Esophagus muscularis mucosa (tissue), 4 donors: ENCODE measurements around the gene GOLGA6L1. TPM values are rescaled to one million over a fixed set of nuclear protein-coding genes. Genes with fewer than 3 reads are reported as not detected.

ENCODE experiments used
- DNase-seq: peaks from one replicate; pipeline ENCODE4 v3.0.0-alpha.2; 2017; ENCODE audit errors: extremely low spot score
- H3K27ac ChIP-seq, 4 donors: fragments of 200-600 bp; sonication (generic); replicated peaks in 1 of 4; 1 replicate in 3 of 4; 2 replicates in 1 of 4; pipeline ENCODE4 v1.5.1; 2016 to 2019; ENCODE audit warnings: mild to moderate bottlenecking in 1 of 4
- H3K27me3 ChIP-seq, 4 donors: fragments of 200-600 bp; sonication (generic); one replicate each; pipeline versions ENCODE4 v1.5.1 to v1.6.0; 2016 to 2019
- H3K36me3 ChIP-seq, 4 donors: fragments of 200-600 bp; sonication (generic); one replicate each; pipeline ENCODE4 v1.5.1; 2016 to 2019
- H3K4me1 ChIP-seq, 4 donors: fragments of 200-600 bp; sonication (generic); one replicate each; pipeline ENCODE4 v1.5.1; 2016 to 2019
- H3K4me3 ChIP-seq, 4 donors: fragments of 200-600 bp; sonication (generic); 1 replicate in 2 of 4; 2 replicates in 2 of 4; pipeline ENCODE4 v1.5.1; 2016 to 2019; ENCODE audit warnings: mild to moderate bottlenecking in 4 of 4, moderate library complexity in 1 of 4
- H3K9me3 ChIP-seq, 4 donors: fragments of 200-600 bp; sonication (generic); 1 replicate in 3 of 4; 2 replicates in 1 of 4; pipeline ENCODE4 v1.5.1; 2016 to 2019
- EP300 ChIP-seq: sonication (generic); formaldehyde crosslinking; IDR thresholded peaks from one replicate; pipeline ENCODE4 v1.6.1; 2017; ENCODE audit warnings: antibody characterized with exemption
- POLR2AphosphoS5 ChIP-seq, 2 donors: sonication (generic); formaldehyde crosslinking; IDR thresholded peaks; one replicate each; pipeline ENCODE4 v1.6.1; 2017; ENCODE audit warnings: antibody characterized with exemption in 2 of 2
- WGBS: methylation state at CpG from one replicate; pipeline ENCODE4 v1.1.5; 2018; 5-methylcytosine and 5-hydroxymethylcytosine counted together
- intact Hi-C: fragments of 100-400 bp; cut with DNase I; formaldehyde crosslinking; loops from one replicate; pipeline ENCODE4 v1.15.1; 2023
- small RNA-seq, 3 donors: library from RNA; depleted of rRNA; stranded (forward); fragments of <200 nt; gene quantifications; one replicate each; pipeline ENCODE3, GENCODE V24; 2016
- total RNA-seq, 4 donors: library from RNA; depleted of rRNA; stranded (reverse); fragments of >200 nt; gene quantifications; one replicate each; pipeline versions ENCODE4 v1.1.0 to v1.2.1, GENCODE V29; 2016

GOLGA6L1 gene
- total RNA-seq, 4 donors from 2014 or later, result not detected

GRCh38 chr15:23079766-23080165, 56.9 kb downstream of the GOLGA6L1 start:
- Histone ChIP-seq H3K9me3 (no peaks in the 10 kb centered on the region), H3K36me3 (no peaks in the 10 kb centered on the region), H3K27me3 (peaks cover 0 to 11% (median 4%) of the 10 kb centered on the region in 4 donors), H3K27ac (no peak overlapping the region), H3K4me1 (no peaks in the 10 kb centered on the region), H3K4me3 (no peak overlapping the region)
- WGBS, result 85% methylated on average over 7 of the region's 7 CpGs
- no peak for DNase-seq
- TF ChIP-seq POLR2AphosphoS5 (IDR thresholded peaks at IDR 0.05) (no peak), EP300 (no peak)
- intact Hi-C loops, result no loop called here

Small RNA genes within 50 kb of the gene (small RNA-seq; reads per million reads assigned to genes)
- gene RN7SL106P, result 0 reads per million in 3 donors

Other genes starting within 250 kb of the GOLGA6L1 start
- gene CYFIP1, start 156.5 kb downstream of the GOLGA6L1 start, total RNA-seq, result 100 to 1,000 TPM in 2 of 4 donors, 10 to 100 TPM in 2; 86.8 to 131 (median 105) TPM
- 10 to 100 TPM in 3 of 4 donors, 1 to 10 TPM in 1; 8.1 to 18.3 (median 14.1) TPM for gene TUBGCP5, start 97.3 kb downstream of the GOLGA6L1 start, total RNA-seq
- not detected for gene GOLGA6L26, start 197.4 kb upstream of the GOLGA6L1 start, total RNA-seq
- under 1 TPM in 3 of 4 donors, not detected in 1; under 0.01 to 0.17 (median 0.13) TPM for gene GOLGA8S, start 217.9 kb upstream of the GOLGA6L1 start, total RNA-seq